Parathyroid adenoma (tissue), 2 donors: ENCODE results near the gene SLC4A7.

Source experiments
- H2AFZ ChIP-seq: fragments of 300-600 bp; sonication (generic); one replicate; pipeline ENCODE4 v1.7.0; 2017; ENCODE audit warnings: antibody characterized with exemption, mild to moderate bottlenecking
- H3K27ac ChIP-seq: fragments of 300-600 bp; sonication (generic); one replicate; pipeline ENCODE4 v1.7.0; 2017
- H3K27me3 ChIP-seq: fragments of 300-600 bp; sonication (generic); one replicate; pipeline ENCODE4 v1.7.0; 2017; ENCODE audit warnings: low read length; ENCODE audit not compliant: control insufficient read depth, insufficient read depth
- H3K36me3 ChIP-seq: fragments of 300-600 bp; sonication (generic); one replicate; pipeline ENCODE4 v1.7.0; 2017; ENCODE audit warnings: low read length; ENCODE audit not compliant: control insufficient read depth, insufficient read depth
- H3K4me1 ChIP-seq: fragments of 300-600 bp; sonication (generic); one replicate; pipeline ENCODE4 v1.7.0; 2017; ENCODE audit warnings: control low read depth
- H3K4me2 ChIP-seq: fragments of 300-600 bp; sonication (generic); one replicate; pipeline ENCODE4 v1.7.0; 2017; ENCODE audit warnings: low read length
- H3K4me3 ChIP-seq: fragments of 300-600 bp; sonication (generic); one replicate; pipeline ENCODE4 v1.7.0; 2017; ENCODE audit warnings: low read depth, low read length
- H3K79me2 ChIP-seq: fragments of 300-600 bp; sonication (generic); one replicate; pipeline ENCODE4 v1.7.0; 2017; ENCODE audit warnings: control low read depth
- H3K9ac ChIP-seq: fragments of 300-600 bp; sonication (generic); one replicate; pipeline ENCODE4 v1.7.0; 2017; ENCODE audit warnings: mild to moderate bottlenecking
- H3K9me3 ChIP-seq: fragments of 300-600 bp; sonication (generic); one replicate; pipeline ENCODE4 v1.7.0; 2017; ENCODE audit warnings: low read length; ENCODE audit not compliant: control insufficient read depth
- CTCF ChIP-seq: fragments of 300-600 bp; sonication (generic); IDR thresholded peaks from one replicate; pipeline ENCODE4 v1.7.0; 2017; ENCODE audit warnings: antibody characterized with exemption, mild to moderate bottlenecking
- donor health status: primary hyperparathyroidism.

Gene SLC4A7

DNA sequence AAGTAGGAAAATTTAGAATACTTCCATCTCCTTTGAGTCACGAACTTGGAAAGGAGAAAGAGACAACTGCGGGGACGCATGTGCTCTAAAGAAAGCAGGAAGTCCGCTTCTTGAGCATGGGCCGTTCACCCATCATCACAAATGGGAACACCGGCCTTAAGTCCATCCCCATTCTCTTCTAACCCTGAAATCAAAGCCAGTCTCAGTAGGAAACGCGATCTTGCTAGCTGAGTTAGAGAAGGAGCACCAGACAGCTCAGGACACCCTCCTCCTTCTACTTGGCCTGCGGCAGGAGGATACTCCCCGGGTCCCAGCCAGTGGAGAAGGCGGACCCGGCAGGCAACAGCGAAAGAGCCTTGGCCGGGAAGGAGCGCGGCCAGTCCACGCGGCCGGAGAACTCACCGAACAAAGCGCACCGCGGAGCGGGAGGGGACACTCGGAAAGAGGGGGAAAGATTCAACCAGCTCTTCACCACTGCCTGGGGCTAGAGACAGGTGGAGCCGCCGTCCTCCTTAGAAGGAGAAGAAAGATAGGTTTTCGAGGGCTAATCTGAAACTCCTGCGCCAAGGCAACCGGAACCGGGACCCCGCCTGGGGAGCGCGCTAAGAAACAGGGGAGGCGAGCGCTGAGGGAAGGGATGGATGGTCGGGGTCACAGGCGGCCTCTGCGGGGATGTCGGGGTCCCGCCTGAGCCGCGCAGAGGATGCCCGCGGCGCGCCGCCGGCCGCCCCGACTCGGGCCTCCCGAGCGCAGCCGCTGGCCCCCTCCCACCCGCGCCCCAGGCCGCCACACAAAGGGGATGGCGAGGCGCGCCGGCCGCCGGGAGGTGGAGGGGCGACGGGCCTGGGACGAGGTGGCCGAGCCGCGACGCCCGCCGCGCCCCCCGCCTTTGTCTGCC, 818 bp downstream of the SLC4A7 start:
- Histone ChIP-seq H3K27me3 (no peaks in the 10 kb centered on the region), H3K4me2 (peak overlapping the region; percentile 86), H3K27ac (peak overlapping the region; percentile 70), H2AFZ (peak overlapping the region; percentile 98), H3K9me3 (no peaks in the 10 kb centered on the region), H3K4me1 (no peaks in the 10 kb centered on the region), H3K79me2 (peaks cover 4% of the 10 kb centered on the region), H3K9ac (no peak overlapping the region), H3K36me3 (no peaks in the 10 kb centered on the region), H3K4me3 (peak overlapping the region; percentile 71)
- TF ChIP-seq CTCF: no peak

GRCh38 chr3:27479806-27480543, 4.2 kb downstream of the SLC4A7 start:
- peaks cover 4% of the 10 kb centered on the region for H3K79me2 ChIP-seq
- H3K4me2 ChIP-seq: no peak overlapping the region
- H3K27me3 ChIP-seq: no peaks in the 10 kb centered on the region
- no peak overlapping the region for H3K9ac ChIP-seq
- no peaks in the 10 kb centered on the region for H3K9me3 ChIP-seq
- no peak overlapping the region for H3K27ac ChIP-seq
- no peak for TF ChIP-seq CTCF
- H3K36me3 ChIP-seq: no peaks in the 10 kb centered on the region
- H3K4me1 ChIP-seq: no peaks in the 10 kb centered on the region
- H3K4me3 ChIP-seq: no peak overlapping the region
- H2AFZ ChIP-seq: no peak overlapping the region

DNA sequence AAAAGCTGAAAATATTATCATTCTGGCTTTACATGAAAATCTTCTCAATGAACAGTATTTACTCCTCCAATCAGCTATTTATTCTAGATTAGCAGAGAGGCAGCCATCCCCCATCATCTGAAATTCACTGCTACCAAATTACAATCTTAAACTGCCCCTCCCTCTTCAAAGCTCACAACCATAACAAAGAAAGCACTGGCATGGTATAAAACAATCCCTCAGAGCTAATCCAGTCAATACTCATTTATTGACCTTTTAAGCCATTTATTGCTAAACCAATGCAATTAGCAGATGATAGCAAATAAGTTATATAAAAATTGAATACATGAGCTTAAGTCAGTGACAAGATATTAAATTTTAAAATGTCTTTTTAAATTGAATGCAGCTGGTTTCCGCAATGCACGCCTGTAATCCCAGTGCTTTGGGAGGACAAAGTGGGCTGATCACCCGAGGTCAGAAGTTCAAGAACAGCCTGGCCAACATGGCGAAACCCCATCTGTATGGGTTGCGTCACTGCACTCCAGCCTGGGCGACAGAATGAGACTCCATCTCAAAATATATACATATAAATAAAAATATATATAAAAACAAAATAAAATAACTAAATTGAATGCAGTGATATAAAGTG, 12.1 kb downstream of the SLC4A7 start:
- H3K4me1 ChIP-seq: no peaks in the 10 kb centered on the region
- H3K9ac ChIP-seq: no peak overlapping the region
- H3K4me3 ChIP-seq: no peak overlapping the region
- no peak for TF ChIP-seq CTCF
- H3K36me3 ChIP-seq: no peaks in the 10 kb centered on the region
- H3K9me3 ChIP-seq: no peaks in the 10 kb centered on the region
- peaks cover 3% of the 10 kb centered on the region for H3K79me2 ChIP-seq
- H2AFZ ChIP-seq: no peak overlapping the region
- H3K27me3 ChIP-seq: no peaks in the 10 kb centered on the region
- H3K27ac ChIP-seq: no peak overlapping the region
- H3K4me2 ChIP-seq: no peak overlapping the region

- TF ChIP-seq CTCF: no peak
- no peak overlapping the region for H3K27ac ChIP-seq
Measured at GRCh38 chr3:27468283-27468886, 15.8 kb downstream of the SLC4A7 start.

More at GRCh38 chr3:27468283-27468886, 15.8 kb downstream of the SLC4A7 start:
- H3K27me3 ChIP-seq: no peaks in the 10 kb centered on the region
- H3K9me3 ChIP-seq: no peaks in the 10 kb centered on the region
- H3K4me2 ChIP-seq: no peak overlapping the region
- no peak overlapping the region for H2AFZ ChIP-seq
- no peaks in the 10 kb centered on the region for H3K79me2 ChIP-seq
- H3K36me3 ChIP-seq: no peaks in the 10 kb centered on the region
- H3K9ac ChIP-seq: no peak overlapping the region
- H3K4me1 ChIP-seq: no peaks in the 10 kb centered on the region
- H3K4me3 ChIP-seq: no peak overlapping the region
